Left ventricle myocardium inferior (tissue), 1 donor: ENCODE results near the gene NR3C1. TPM values are rescaled to one million over a fixed set of nuclear protein-coding genes. Genes with fewer than 3 reads are reported as not detected.

Experiments
- DNase-seq: peaks from one replicate; pipeline ENCODE4 v3.0.0-alpha.2; 2020
- H3K27ac ChIP-seq: fragments of 200-600 bp; replicated peaks from 2 replicates; pipeline ENCODE4 v1.8.0; 2021
- H3K27me3 ChIP-seq: fragments of 200-600 bp; 2 replicates; pipeline ENCODE4 v1.8.0; 2021; ENCODE audit warnings: low read depth
- H3K36me3 ChIP-seq: fragments of 200-600 bp; 2 replicates; pipeline ENCODE4 v1.8.0; 2021
- H3K4me1 ChIP-seq: fragments of 200-600 bp; 2 replicates; pipeline ENCODE4 v1.8.0; 2021
- H3K4me3 ChIP-seq: fragments of 200-600 bp; 2 replicates; pipeline ENCODE4 v1.8.0; 2021; ENCODE audit warnings: mild to moderate bottlenecking, moderate library complexity
- H3K9me3 ChIP-seq: fragments of 200-600 bp; replicated peaks from 2 replicates; pipeline ENCODE4 v1.8.0; 2021
- CTCF ChIP-seq: fragments of 200-600 bp; IDR thresholded peaks from 2 replicates; pipeline ENCODE4 v1.8.0; 2021; ENCODE audit warnings: antibody characterized with exemption, mild to moderate bottlenecking, borderline replicate concordance
- intact Hi-C: fragments of 100-400 bp; cut with micrococcal nuclease; formaldehyde crosslinking; loops from one replicate; pipeline ENCODE4 v1.11.0; 2022
- total RNA-seq: library from RNA; stranded (reverse); fragmentation: NEBNext Ultra II Directional; extraction: Animal tissue kit (Norgen Biotek cat#: 25700); gene quantifications from one replicate; pipeline ENCODE4 v1.2.1, GENCODE V29; 2021
- donor health status: DM: no; HTN: yes; CAD: no; lungs with severe emphysema.

NR3C1 gene
- total RNA-seq, 1 donor from 2014 or later: 44.9 TPM

GRCh38 chr5:143436871-143437270 is 33.4 kb upstream of the NR3C1 start:
- H3K9me3 ChIP-seq: no peaks in the 10 kb centered on the region
- DNase-seq: no peak
- H3K27ac ChIP-seq: no peak overlapping the region
- no peak overlapping the region for H3K4me3 ChIP-seq
- no peaks in the 10 kb centered on the region for H3K36me3 ChIP-seq
- TF ChIP-seq CTCF: no peak
- intact Hi-C loops: no loop called here
- peaks cover 18% of the 10 kb centered on the region for H3K4me1 ChIP-seq
- H3K27me3 ChIP-seq: no peaks in the 10 kb centered on the region

- peak overlapping the region; percentile 46 for H3K27ac ChIP-seq
- TF ChIP-seq CTCF: no peak
- no peaks in the 10 kb centered on the region for H3K27me3 ChIP-seq
- H3K4me3 ChIP-seq: peak overlapping the region; percentile 26
- H3K36me3 ChIP-seq: no peaks in the 10 kb centered on the region
- no peak for DNase-seq
- peaks cover 18% of the 10 kb centered on the region for H3K4me1 ChIP-seq
- intact Hi-C loops: no loop called here
- no peaks in the 10 kb centered on the region for H3K9me3 ChIP-seq
These were observed 31.7 kb upstream of the NR3C1 start for GRCh38 chr5:143435210-143435657.

GRCh38 chr5:143434261-143435209 is 31.0 kb upstream of the NR3C1 start:
- intact Hi-C loops: no loop called here

GRCh38 chr5:143433670-143434069 is 30.2 kb upstream of the NR3C1 start:
- no peaks in the 10 kb centered on the region for H3K27me3 ChIP-seq
- peaks cover 18% of the 10 kb centered on the region for H3K4me1 ChIP-seq
- H3K36me3 ChIP-seq: no peaks in the 10 kb centered on the region
- H3K4me3 ChIP-seq: no peak overlapping the region
- no peak overlapping the region for H3K27ac ChIP-seq
- intact Hi-C loops: no loop called here
- no peak for TF ChIP-seq CTCF
- DNase-seq: no peak
- no peaks in the 10 kb centered on the region for H3K9me3 ChIP-seq

More at GRCh38 chr5:143434261-143435209, 31.0 kb upstream of the NR3C1 start:
- TF ChIP-seq CTCF: no peak
- no peak for DNase-seq
- H3K4me3 ChIP-seq: peak overlapping the region; percentile 26
- no peaks in the 10 kb centered on the region for H3K36me3 ChIP-seq
- H3K9me3 ChIP-seq: no peaks in the 10 kb centered on the region
- peak overlapping the region; percentile 46 for H3K27ac ChIP-seq
- H3K4me1 ChIP-seq: peaks cover 18% of the 10 kb centered on the region
- no peaks in the 10 kb centered on the region for H3K27me3 ChIP-seq

GRCh38 chr5:143432658-143433239 is 29.3 kb upstream of the NR3C1 start:
- Histone ChIP-seq H3K4me3 (no peak overlapping the region), H3K27ac (no peak overlapping the region), H3K27me3 (no peaks in the 10 kb centered on the region), H3K36me3 (no peaks in the 10 kb centered on the region), H3K4me1 (peaks cover 14% of the 10 kb centered on the region), H3K9me3 (no peaks in the 10 kb centered on the region)
- no peak for TF ChIP-seq CTCF
- DNase-seq: no peak
- intact Hi-C loops: no loop called here
